ENCODE measurements around the gene CACNA1G. TPM values are rescaled to one million over a fixed set of nuclear protein-coding genes. Genes with fewer than 3 reads are reported as not detected.

Gene CACNA1G
- total RNA-seq, 1 donor from 2014 or later, result not detected

DNA sequence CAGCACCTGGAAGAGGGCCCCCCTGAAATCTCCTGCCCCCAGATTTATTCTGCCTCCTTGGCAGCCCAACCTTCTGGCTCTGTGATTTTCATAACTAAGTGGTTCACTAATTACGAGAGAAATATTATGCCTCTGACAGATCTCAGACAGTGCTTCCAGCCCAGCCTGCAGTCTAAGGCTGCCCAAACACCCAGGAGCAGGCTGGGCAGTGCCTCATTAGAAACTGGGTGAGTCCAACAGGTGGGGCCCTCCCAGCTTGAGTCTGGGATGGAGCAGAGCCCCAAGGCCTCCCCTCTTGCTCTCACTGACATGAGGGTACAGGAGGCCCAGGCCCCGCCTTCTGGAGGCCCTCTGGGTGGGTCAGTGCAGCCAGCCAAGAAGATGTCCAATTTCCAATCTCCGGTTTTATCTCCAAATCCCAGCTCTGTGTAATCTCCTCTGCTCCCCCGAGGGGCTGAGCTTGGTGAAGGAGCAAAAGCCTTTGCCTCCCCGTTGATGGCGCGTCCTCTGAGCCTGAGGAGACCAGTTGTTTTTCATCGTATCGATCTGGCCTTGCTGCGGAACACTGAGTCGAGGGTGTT lies 54.0 kb downstream of the CACNA1G start:
- TF ChIP-seq, protein P1, sequence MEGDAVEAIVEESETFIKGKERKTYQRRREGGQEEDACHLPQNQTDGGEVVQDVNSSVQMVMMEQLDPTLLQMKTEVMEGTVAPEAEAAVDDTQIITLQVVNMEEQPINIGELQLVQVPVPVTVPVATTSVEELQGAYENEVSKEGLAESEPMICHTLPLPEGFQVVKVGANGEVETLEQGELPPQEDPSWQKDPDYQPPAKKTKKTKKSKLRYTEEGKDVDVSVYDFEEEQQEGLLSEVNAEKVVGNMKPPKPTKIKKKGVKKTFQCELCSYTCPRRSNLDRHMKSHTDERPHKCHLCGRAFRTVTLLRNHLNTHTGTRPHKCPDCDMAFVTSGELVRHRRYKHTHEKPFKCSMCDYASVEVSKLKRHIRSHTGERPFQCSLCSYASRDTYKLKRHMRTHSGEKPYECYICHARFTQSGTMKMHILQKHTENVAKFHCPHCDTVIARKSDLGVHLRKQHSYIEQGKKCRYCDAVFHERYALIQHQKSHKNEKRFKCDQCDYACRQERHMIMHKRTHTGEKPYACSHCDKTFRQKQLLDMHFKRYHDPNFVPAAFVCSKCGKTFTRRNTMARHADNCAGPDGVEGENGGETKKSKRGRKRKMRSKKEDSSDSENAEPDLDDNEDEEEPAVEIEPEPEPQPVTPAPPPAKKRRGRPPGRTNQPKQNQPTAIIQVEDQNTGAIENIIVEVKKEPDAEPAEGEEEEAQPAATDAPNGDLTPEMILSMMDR (conservative IDR thresholded peaks at IDR 0.05; ENCODE audit: low read depth, low read length), result no peak
- H3K4me3 ChIP-seq (ENCODE audit: low read depth, low read length), result no peak overlapping the region
- DNase-seq (ENCODE audit: low read depth), result no peak

GRCh38 chr17:50615828-50616227 lies 55.3 kb downstream of the CACNA1G start:
- TF ChIP-seq, protein P1 (conservative IDR thresholded peaks at IDR 0.05; ENCODE audit: low read depth, low read length), result no peak
- no peak overlapping the region for H3K4me3 ChIP-seq (ENCODE audit: low read depth, low read length)
- no peak for DNase-seq (ENCODE audit: low read depth)

GRCh38 chr17:50618300-50618699 lies 57.8 kb downstream of the CACNA1G start:
- H3K4me3 ChIP-seq (ENCODE audit: low read depth, low read length), result no peak overlapping the region
- no peak for DNase-seq (ENCODE audit: low read depth)
- TF ChIP-seq, protein P1 (conservative IDR thresholded peaks at IDR 0.05; ENCODE audit: low read depth, low read length), result no peak

DNA sequence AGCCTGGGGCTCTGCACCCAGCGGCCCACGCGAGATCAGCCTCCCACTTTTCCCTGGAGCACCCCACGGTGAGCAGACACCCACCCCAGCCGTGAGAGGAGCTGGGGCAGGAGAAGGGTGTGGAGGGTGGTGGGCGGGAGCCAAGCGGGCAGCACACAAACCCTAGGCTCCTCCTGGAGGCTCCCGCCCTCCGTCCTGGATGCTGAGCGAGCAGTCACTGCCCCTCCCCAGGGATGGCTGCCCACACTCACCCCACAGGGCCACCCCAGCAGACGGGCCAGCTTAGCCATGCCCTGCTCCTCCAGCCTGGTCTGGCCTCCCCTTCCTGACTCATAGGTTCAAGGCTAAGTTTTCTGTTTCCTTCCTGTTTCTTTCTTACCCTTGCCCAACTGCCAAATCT lies 58.4 kb downstream of the CACNA1G start:
- no peak overlapping the region for H3K4me3 ChIP-seq (ENCODE audit: low read depth, low read length)
- TF ChIP-seq, protein P1 (conservative IDR thresholded peaks at IDR 0.05; ENCODE audit: low read depth, low read length), result no peak
- no peak for DNase-seq (ENCODE audit: low read depth)

DNA sequence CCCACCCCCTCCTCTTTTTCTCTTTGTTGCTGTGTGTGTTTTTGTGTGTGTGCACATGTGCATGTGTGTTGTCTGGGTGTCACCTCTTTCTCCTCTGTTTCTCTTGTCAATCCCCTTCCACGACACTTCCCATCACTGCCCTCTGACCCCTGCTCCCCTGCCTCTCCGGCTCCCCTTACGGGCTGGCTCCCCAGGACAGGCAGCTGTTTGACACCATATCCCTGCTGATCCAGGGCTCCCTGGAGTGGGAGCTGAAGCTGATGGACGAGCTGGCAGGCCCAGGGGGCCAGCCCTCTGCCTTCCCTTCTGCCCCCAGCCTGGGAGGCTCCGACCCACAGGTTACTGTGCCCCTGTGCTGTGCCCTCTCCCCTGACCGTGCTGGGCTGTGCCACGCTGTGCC lies 59.0 kb downstream of the CACNA1G start:
- TF ChIP-seq, protein P1 (conservative IDR thresholded peaks at IDR 0.05; ENCODE audit: low read depth, low read length), result no peak
- DNase-seq (ENCODE audit: low read depth), result no peak
- no peak overlapping the region for H3K4me3 ChIP-seq (ENCODE audit: low read depth, low read length)

DNA sequence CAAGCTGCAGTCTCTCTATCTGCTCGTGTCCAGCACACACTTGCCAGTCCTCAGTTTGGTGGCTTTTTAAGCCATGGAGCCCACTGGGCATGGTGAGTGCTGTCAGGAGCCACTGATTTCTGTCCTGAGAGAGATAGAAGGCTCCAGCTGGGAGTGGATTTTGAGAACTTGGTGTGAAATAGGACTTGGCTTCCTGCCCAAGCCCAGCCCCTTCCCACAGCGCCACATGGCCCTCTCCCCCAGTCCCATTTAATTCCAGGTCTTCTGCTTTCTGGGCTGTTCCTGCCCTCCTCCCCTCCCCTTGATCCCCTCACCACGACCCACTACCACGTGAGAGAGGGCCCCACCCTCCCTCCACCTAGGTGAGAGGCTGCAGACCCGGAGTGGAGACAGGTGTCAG lies 59.7 kb downstream of the CACNA1G start:
- no peak for DNase-seq (ENCODE audit: low read depth)
- TF ChIP-seq, protein P1 (conservative IDR thresholded peaks at IDR 0.05; ENCODE audit: low read depth, low read length), result no peak
- H3K4me3 ChIP-seq (ENCODE audit: low read depth, low read length), result no peak overlapping the region

DNA sequence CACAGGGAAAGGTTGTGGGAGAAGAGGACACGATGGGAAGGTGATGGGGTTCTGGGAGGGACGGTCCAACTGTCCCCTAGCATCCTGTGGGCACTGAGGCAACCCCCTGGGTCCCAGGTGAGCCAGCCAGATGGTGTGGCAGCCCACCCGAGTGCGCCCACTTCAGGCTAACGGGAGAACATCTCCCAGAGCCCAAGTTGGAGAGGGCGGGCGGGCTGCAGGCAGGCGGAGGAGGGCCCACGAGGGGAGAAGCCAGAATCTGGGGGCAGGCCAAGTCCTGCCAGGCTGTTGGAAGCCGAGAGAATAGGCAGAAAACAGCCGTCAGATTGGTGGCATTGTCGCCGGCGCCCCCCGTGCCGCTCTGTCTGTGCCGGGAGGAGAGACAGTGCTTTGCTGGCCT lies 60.3 kb downstream of the CACNA1G start:
- H3K4me3 ChIP-seq (ENCODE audit: low read depth, low read length), result no peak overlapping the region
- TF ChIP-seq, protein P1 (conservative IDR thresholded peaks at IDR 0.05; ENCODE audit: low read depth, low read length), result no peak
- no peak for DNase-seq (ENCODE audit: low read depth)

Data from epithelial cell of proximal tubule (primary cell).